Spinal cord (tissue), 10 donors: ENCODE data around the gene CASP9. TPM values are rescaled to one million over a fixed set of nuclear protein-coding genes. Genes with fewer than 3 reads are reported as not detected.
"Not testable (repeated sequence)": the region's sequence is repeated elsewhere in the genome, so short reads cannot be mapped to it uniquely, and the experiment has no call there.

ENCODE experiments used
- DNase-seq, 6 donors: peaks; one replicate each; pipeline versions ENCODE4 v3.0.0 to v3.0.0-alpha.2; 2013 to 2015; ENCODE audit warnings: low spot score in 6 of 6, low read depth in 4 of 6
- H3K27ac ChIP-seq: one replicate; pipeline ENCODE4 v1.5.1; 2013; ENCODE audit warnings: low read depth, low read length, control low read depth
- H3K27me3 ChIP-seq: one replicate; pipeline ENCODE4 v1.6.1; 2013; ENCODE audit warnings: low read length; ENCODE audit not compliant: control insufficient read depth, insufficient read depth
- H3K36me3 ChIP-seq: one replicate; pipeline ENCODE4 v1.6.1; 2013; ENCODE audit warnings: low read length; ENCODE audit not compliant: control insufficient read depth, insufficient read depth
- H3K4me1 ChIP-seq: one replicate; pipeline ENCODE4 v1.6.1; 2013; ENCODE audit warnings: low read length; ENCODE audit not compliant: control insufficient read depth, insufficient read depth
- H3K4me3 ChIP-seq: one replicate; pipeline ENCODE4 v1.5.1; 2013; ENCODE audit warnings: low read depth, low read length, control low read depth
- H3K9me3 ChIP-seq: one replicate; pipeline ENCODE4 v1.6.1; 2013; ENCODE audit warnings: low read length; ENCODE audit not compliant: control insufficient read depth, insufficient read depth
- WGBS: methylation state at CpG from one replicate; pipeline ENCODE4 v1.1.5; 2013; ENCODE audit warnings: missing lambda C conversion rate; ENCODE audit not compliant: insufficient coverage; 5-methylcytosine and 5-hydroxymethylcytosine counted together
- polyA plus RNA-seq, 2 donors: library from polyadenylated mRNA; unstranded; fragments of 120-200 nt; gene quantifications; one replicate each; pipeline ENCODE4 v1.2.1, GENCODE V29; 2013; ENCODE audit not compliant: insufficient read length in 2 of 2
- total RNA-seq, 2 donors: library from RNA; depleted of rRNA in 1 of 2; stranded (reverse); fragments of 120-200 nt in 1 of 2; fragments of >200 nt in 1 of 2; gene quantifications; one replicate each; pipeline versions ENCODE4 v1.2.3 to v1.2.4, GENCODE V29; 2013 to 2014
- donor health status: healthy.

The CASP9 gene
- total and polyA plus RNA-seq, 4 donors, result 10.3 to 23.7 (median 18.0) TPM

DNA sequence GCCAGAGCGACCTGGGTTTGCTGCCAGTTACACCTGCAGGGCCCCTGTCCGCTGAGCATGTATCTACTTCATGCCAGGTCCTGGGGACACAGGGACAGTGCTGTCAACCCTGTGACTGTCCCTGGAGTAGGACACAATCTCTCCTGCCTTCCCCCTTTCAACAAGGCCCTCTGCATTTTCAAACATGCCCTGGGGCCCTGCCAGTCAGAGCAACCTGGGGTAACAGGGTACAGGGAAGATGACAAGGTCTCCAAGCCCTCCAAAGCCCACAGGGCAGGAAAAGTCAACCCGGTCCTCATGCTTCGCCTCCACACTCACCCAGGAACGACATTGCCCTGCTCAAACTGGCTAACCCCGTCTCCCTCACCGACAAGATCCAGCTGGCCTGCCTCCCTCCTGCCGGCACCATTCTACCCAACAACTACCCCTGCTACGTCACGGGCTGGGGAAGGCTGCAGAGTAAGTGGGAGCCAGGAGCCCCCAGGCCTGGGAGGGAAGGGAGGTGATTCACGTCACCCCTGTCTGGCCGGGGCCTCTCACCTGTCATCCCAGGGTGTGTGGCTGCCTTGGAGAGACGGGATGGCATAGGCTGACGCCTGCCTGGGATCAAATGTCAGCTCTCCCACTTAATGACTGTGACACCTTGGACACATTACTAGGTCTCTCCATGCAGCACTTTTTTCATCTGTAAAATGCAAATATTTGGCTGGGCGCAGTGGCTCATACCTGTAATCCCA is 60.8 kb downstream of the CASP9 start:
- not testable (repeated sequence) for DNase-seq, H3K27me3 ChIP-seq, H3K4me3 ChIP-seq, H3K4me1 ChIP-seq, H3K27ac ChIP-seq, H3K9me3 ChIP-seq, H3K36me3 ChIP-seq
- whole genome bisulfite sequencing, result 88% methylated on average over 7 of the region's 15 CpGs

DNA sequence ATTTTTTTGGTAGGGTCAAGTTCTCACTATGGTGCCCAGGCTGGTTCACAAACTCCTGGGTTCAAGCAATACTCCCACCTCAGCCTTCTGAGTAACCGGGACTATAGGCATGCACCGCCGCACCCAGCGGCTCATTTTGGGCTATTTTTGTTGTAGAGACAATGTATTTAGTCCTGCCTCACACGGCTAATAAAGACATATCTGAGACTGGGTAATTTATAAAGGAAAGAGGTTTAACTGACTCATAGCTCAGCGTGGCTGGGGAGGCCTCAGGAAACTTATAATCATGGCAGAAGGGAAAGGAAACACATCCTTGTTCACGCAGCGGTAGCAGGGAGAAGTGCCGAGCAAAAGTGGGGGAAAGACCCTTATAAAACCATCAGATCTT is 63.3 kb downstream of the CASP9 start:
- Histone ChIP-seq H3K36me3 (no peaks in the 10 kb centered on the region), H3K27ac (no peak overlapping the region), H3K4me3 (no peak overlapping the region), H3K27me3 (no peaks in the 10 kb centered on the region), H3K4me1 (no peaks in the 10 kb centered on the region), H3K9me3 (no peaks in the 10 kb centered on the region)
- 50% methylated on average over 2 of the region's 9 CpGs for WGBS
- no peak for DNase-seq

DNA sequence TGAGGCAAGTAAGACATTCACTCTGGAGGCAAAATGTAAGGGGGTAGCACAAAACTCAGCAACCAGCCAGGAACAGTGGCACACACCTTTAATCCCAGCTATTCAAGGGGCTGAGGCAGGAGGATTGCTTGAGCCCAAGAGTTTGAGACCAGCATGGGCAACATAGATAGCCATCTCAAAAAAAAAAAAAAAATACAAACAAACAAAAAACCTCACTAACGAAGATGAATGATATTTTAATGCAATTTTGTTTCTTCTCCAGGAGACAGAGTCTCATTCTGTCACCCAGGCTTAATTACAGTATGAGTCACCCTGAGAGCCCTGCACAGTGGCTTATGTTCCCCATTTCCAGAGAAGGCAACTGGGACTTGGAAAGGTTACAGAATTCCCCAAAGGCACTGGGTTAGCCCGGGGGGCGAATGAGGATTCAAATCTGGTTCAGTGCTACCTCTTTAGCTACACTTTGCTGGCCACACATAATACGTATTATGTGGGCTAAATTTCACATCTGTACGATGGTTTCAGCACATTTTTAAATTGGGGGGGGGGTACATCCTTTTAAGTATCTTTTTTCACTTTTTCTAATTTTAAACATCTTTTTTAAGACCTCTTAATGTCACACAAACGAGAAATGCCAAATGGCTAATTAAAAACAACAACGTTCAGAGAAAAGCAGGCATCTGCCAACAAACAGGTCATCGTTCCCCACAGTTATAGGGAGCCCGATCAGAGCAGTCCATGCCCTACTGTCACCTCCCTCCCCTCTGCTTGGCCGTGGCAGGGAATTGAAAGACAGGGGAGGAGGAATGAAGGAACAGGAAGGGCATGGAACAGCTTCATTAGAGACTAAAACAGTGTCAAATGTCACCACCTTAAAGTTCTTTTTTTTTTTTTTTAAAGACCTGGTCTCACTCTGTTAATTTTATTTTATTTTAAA is 64.0 kb downstream of the CASP9 start:
- no peaks in the 10 kb centered on the region for H3K36me3 ChIP-seq
- WGBS, result 38% methylated on average over 4 of the region's 10 CpGs
- H3K27me3 ChIP-seq, result no peaks in the 10 kb centered on the region
- H3K9me3 ChIP-seq, result no peaks in the 10 kb centered on the region
- DNase-seq, result peak in 1 of 6 donors; percentile 14
- H3K4me1 ChIP-seq, result no peaks in the 10 kb centered on the region
- no peak overlapping the region for H3K4me3 ChIP-seq
- H3K27ac ChIP-seq, result no peak overlapping the region

DNA sequence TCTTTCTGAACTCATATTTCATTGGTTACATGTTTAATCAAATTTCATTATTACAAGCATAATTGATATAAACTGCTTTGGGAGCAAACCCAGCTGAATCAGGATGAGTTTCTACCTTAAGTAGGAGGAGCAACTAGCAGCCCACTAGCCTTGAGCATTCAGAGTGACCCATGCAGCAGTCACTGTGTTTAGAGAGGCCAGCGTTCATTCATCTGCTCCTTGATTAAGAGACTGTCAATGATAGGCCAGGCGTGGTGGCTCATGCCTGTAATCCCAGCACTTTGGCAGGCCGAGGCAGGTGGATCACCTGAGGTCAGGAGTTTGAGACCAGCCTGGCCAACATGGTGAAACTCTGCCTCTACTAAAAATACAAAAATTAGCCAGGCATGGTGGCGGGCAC is 65.6 kb downstream of the CASP9 start:
- H3K36me3 ChIP-seq, H3K27ac ChIP-seq, H3K9me3 ChIP-seq, DNase-seq, H3K27me3 ChIP-seq, H3K4me3 ChIP-seq, H3K4me1 ChIP-seq: not testable (repeated sequence)
- 83% methylated on average over 4 of the region's 4 CpGs for WGBS

DNA sequence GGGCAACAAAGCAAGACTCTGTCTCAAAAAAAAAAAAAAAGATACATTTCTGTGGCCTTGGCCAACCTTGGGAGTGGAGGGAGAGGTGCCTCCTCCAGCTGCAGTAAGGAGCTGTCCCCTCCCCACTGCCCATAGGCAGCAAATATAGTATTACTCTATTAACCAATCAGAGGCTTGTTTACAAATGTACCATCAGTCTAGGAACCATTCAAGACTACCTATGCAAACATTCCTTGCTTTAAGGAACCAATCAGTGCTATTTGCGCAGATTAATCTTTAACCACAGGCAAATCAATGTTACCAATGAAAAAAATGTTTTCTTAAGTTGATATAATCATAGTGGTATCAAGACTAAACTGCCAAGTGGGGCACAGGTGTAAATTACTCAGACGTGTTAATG is 66.4 kb downstream of the CASP9 start:
- no peaks in the 10 kb centered on the region for H3K4me1 ChIP-seq
- H3K27me3 ChIP-seq, result no peaks in the 10 kb centered on the region
- no peak overlapping the region for H3K27ac ChIP-seq
- DNase-seq, result no peak
- H3K4me3 ChIP-seq, result no peak overlapping the region
- no peaks in the 10 kb centered on the region for H3K36me3 ChIP-seq
- H3K9me3 ChIP-seq, result no peaks in the 10 kb centered on the region
- WGBS, result no CpG with 5 or more reads among the region's 2 CpGs

DNA sequence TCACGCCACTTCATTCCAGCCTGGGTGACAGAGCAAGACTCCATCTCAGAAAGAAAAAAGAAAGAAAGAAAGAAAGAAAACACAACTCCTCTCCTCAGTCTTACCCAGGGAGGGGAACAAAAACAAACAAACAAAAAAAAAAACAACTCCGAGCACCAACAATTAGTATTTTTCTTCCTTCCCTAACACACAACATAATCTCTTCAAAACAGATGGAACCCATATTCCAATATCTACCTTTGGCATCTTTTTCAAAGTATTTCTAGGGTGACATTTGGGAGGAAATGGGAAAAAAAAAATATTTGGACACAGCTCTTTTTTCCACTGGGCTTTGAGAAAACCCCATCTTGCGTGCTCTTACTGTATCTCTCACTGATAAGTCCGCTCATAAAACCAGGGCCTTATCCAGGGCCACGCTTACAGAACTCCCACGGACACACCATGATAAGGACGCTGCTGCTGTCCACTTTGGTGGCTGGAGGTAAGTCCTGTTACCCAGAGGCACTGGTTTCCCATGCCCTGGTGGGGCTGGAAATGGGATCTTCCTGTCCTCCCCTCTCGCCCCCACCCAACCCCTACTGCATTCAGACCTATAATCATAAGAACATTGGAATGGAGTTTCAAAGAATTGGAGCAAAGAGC is 67.6 kb downstream of the CASP9 start, which contains the start of gene CELA2A:
Gene CELA2A, plus strand, starts transcription at position 420 of the 642 bp plus-strand sequence. Its CDS starts 22 bp downstream, at position 442.
- WGBS, result 96% methylated on average over 5 of the region's 8 CpGs
- no peaks in the 10 kb centered on the region for H3K4me1 ChIP-seq
- no peak for DNase-seq
- no peaks in the 10 kb centered on the region for H3K9me3 ChIP-seq
- H3K4me3 ChIP-seq, result no peak within 1 kb of the TSS
- H3K36me3 ChIP-seq, result no peaks in the 10 kb centered on the region
- no peaks in the 10 kb centered on the region for H3K27me3 ChIP-seq
- no peak within 1 kb of the TSS for H3K27ac ChIP-seq

DNA sequence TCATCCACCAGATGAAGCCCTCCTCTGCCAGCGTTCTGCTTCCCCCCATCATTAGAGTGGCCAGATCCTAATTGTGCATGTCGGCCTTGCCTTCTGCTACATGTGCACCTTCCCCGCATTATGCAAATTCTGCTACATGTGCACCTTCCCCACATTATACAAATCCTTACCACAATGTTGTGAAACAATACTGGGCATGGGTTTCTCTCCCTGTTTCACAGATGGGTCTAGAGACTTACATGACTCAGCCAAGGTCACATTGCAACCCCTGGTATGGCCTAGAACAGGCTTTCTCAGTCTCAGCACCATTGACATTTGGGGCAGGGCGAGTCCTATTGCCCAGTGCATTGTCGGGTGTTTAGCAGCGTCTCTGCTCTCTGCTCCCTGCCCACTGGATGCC is 68.5 kb downstream of the CASP9 start:
- H3K36me3 ChIP-seq, result no peaks in the 10 kb centered on the region
- no peaks in the 10 kb centered on the region for H3K4me1 ChIP-seq
- no peaks in the 10 kb centered on the region for H3K9me3 ChIP-seq
- no peak overlapping the region for H3K4me3 ChIP-seq
- no peaks in the 10 kb centered on the region for H3K27me3 ChIP-seq
- no peak overlapping the region for H3K27ac ChIP-seq
- DNase-seq, result no peak
- 70% methylated on average over 4 of the region's 6 CpGs for WGBS

DNA sequence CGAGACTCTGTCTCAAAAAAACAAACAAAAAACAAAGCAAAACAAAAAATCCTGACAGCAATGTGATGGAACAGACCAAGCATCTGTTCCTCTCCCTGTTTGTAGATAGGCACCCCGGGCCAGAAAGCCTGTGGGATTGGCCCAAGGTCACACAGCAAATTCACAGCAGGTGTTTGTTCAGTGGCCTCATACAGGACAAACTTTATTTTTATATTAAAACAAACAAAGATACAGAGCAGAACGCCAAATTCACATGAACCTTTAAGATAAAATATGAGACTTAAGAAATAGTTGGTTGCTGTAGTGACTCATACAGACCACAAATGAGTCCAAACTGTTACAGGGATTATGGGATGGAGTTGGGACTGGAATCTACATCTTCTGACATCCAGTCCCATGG is 69.8 kb downstream of the CASP9 start:
- Histone ChIP-seq H3K27ac (no peak overlapping the region), H3K27me3 (no peaks in the 10 kb centered on the region), H3K4me3 (no peak overlapping the region), H3K4me1 (no peaks in the 10 kb centered on the region), H3K36me3 (no peaks in the 10 kb centered on the region), H3K9me3 (no peaks in the 10 kb centered on the region)
- DNase-seq, result no peak
- WGBS, result 65% methylated on average over 2 of the region's 3 CpGs

DNA sequence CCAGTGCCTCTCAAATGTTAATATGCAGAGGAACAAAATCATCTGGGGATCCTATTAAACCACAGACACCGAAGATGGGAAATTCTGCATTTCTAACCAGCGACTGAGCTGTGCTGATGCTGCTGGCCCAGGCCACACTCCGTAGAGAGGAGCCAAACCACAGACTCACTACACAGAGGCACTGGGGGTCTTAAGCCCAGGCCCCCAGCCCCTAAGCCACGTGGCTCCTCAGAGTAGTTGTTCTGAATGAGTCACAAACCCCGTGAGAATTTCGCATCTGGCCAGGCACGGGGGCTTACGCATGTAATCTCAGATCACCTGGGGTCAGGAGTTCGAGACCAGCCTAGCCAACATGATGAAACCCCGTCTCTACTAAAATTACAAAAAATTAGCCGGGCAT is 70.3 kb downstream of the CASP9 start:
- Histone ChIP-seq H3K4me1 (no peaks in the 10 kb centered on the region), H3K27ac (no peak overlapping the region), H3K27me3 (no peaks in the 10 kb centered on the region), H3K9me3 (no peaks in the 10 kb centered on the region), H3K4me3 (no peak overlapping the region), H3K36me3 (no peaks in the 10 kb centered on the region)
- no peak for DNase-seq
- WGBS, result 83% methylated on average over 11 of the region's 11 CpGs
